Spinal cord (tissue), 10 donors: ENCODE results near the gene ERBB4. TPM values are rescaled to one million over a fixed set of nuclear protein-coding genes. Genes with fewer than 3 reads are reported as not detected.

ENCODE experiments used
- DNase-seq, 6 donors: peaks; one replicate each; pipeline versions ENCODE4 v3.0.0 to v3.0.0-alpha.2; 2013 to 2015; ENCODE audit warnings: low spot score in 6 of 6, low read depth in 4 of 6
- H3K27ac ChIP-seq: one replicate; pipeline ENCODE4 v1.5.1; 2013; ENCODE audit warnings: low read depth, low read length, control low read depth
- H3K27me3 ChIP-seq: one replicate; pipeline ENCODE4 v1.6.1; 2013; ENCODE audit warnings: low read length; ENCODE audit not compliant: control insufficient read depth, insufficient read depth
- H3K36me3 ChIP-seq: one replicate; pipeline ENCODE4 v1.6.1; 2013; ENCODE audit warnings: low read length; ENCODE audit not compliant: control insufficient read depth, insufficient read depth
- H3K4me1 ChIP-seq: one replicate; pipeline ENCODE4 v1.6.1; 2013; ENCODE audit warnings: low read length; ENCODE audit not compliant: control insufficient read depth, insufficient read depth
- H3K4me3 ChIP-seq: one replicate; pipeline ENCODE4 v1.5.1; 2013; ENCODE audit warnings: low read depth, low read length, control low read depth
- H3K9me3 ChIP-seq: one replicate; pipeline ENCODE4 v1.6.1; 2013; ENCODE audit warnings: low read length; ENCODE audit not compliant: control insufficient read depth, insufficient read depth
- WGBS: methylation state at CpG from one replicate; pipeline ENCODE4 v1.1.5; 2013; ENCODE audit warnings: missing lambda C conversion rate; ENCODE audit not compliant: insufficient coverage; 5-methylcytosine and 5-hydroxymethylcytosine counted together
- polyA plus RNA-seq, 2 donors: library from polyadenylated mRNA; unstranded; fragments of 120-200 nt; gene quantifications; one replicate each; pipeline ENCODE4 v1.2.1, GENCODE V29; 2013; ENCODE audit not compliant: insufficient read length in 2 of 2
- total RNA-seq, 2 donors: library from RNA; depleted of rRNA in 1 of 2; stranded (reverse); fragments of 120-200 nt in 1 of 2; fragments of >200 nt in 1 of 2; gene quantifications; one replicate each; pipeline versions ENCODE4 v1.2.3 to v1.2.4, GENCODE V29; 2013 to 2014
- donor health status: healthy.

ERBB4 gene
- total and polyA plus RNA-seq, 4 donors, result 14.4 to 41.7 (median 20.8) TPM

DNA sequence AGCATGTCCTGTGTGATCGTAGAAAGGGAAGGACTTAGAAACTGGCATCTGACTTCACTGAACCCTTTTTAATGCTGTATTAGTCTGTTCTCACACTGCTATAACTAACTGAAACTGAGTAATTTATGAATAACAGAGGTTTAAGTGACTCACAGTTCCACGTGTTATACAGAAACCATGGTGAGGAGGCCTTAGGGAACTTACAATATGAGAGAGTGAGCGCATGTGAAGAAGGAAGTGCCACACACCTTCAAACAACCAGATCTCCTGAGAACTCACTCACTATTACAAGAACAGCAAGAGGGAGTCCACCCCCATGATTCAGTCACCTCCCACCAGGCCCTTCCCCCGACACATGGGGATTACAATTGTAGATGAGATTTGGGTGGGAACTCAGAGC is 1170.9 kb downstream of the ERBB4 start:
- no peaks in the 10 kb centered on the region for H3K27me3 ChIP-seq
- no peak for DNase-seq
- no peak overlapping the region for H3K27ac ChIP-seq
- H3K36me3 ChIP-seq, result no peaks in the 10 kb centered on the region
- H3K4me1 ChIP-seq, result no peaks in the 10 kb centered on the region
- no CpG with 5 or more reads among the region's 4 CpGs for WGBS
- no peak overlapping the region for H3K4me3 ChIP-seq
- no peaks in the 10 kb centered on the region for H3K9me3 ChIP-seq

- 100% methylated on average over 1 of the region's 4 CpGs for WGBS
- Histone ChIP-seq H3K9me3 (no peaks in the 10 kb centered on the region), H3K4me1 (no peaks in the 10 kb centered on the region), H3K36me3 (no peaks in the 10 kb centered on the region), H3K27ac (no peak overlapping the region), H3K4me3 (no peak overlapping the region), H3K27me3 (no peaks in the 10 kb centered on the region)
- no peak for DNase-seq
Measured at GRCh38 chr2:211367293-211367692, 1171.3 kb downstream of the ERBB4 start.

- DNase-seq, result no peak
- Histone ChIP-seq H3K4me1 (no peaks in the 10 kb centered on the region), H3K36me3 (no peaks in the 10 kb centered on the region), H3K27me3 (no peaks in the 10 kb centered on the region), H3K9me3 (no peaks in the 10 kb centered on the region), H3K4me3 (no peak overlapping the region), H3K27ac (no peak overlapping the region)
- WGBS, result no CpG with 5 or more reads among the region's 1 CpG
Measured at GRCh38 chr2:211364911-211365310, 1173.7 kb downstream of the ERBB4 start.

GRCh38 chr2:211361383-211361782 is 1177.2 kb downstream of the ERBB4 start:
- H3K27ac ChIP-seq, result no peak overlapping the region
- no CpG with 5 or more reads among the region's 1 CpG for WGBS
- H3K9me3 ChIP-seq, result no peaks in the 10 kb centered on the region
- H3K4me3 ChIP-seq, result no peak overlapping the region
- H3K36me3 ChIP-seq, result no peaks in the 10 kb centered on the region
- DNase-seq, result no peak
- no peaks in the 10 kb centered on the region for H3K27me3 ChIP-seq
- H3K4me1 ChIP-seq, result no peaks in the 10 kb centered on the region

DNA sequence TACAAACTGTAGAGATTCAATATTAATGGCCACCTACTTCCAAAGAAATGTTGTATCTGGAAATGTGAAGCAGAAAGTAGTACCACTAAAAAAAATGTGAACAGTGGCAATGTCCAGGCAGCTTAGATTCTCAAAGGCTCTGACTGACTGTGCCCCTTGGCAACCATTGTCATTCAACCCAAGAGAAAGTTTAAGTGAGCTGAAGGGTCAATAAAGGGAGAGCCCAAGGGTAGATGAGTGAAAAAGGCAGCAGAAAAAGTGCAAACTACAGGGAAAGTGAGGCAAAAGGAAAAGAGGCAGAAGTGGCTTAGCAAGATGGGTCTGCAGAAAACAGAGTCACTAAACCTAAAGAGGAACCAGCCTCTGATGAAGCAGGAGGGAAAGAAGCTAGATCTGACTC is 1179.3 kb downstream of the ERBB4 start:
- Histone ChIP-seq H3K27ac (no peak overlapping the region), H3K9me3 (no peaks in the 10 kb centered on the region), H3K4me1 (no peaks in the 10 kb centered on the region)

GRCh38 chr2:211358504-211358903 is 1180.1 kb downstream of the ERBB4 start:
- no peaks in the 10 kb centered on the region for H3K36me3 ChIP-seq
- no peak overlapping the region for H3K27ac ChIP-seq
- no peaks in the 10 kb centered on the region for H3K9me3 ChIP-seq
- WGBS, result no CpG with 5 or more reads among the region's 3 CpGs
- H3K27me3 ChIP-seq, result no peaks in the 10 kb centered on the region
- DNase-seq, result peak in 1 of 6 donors; percentile 2
- H3K4me1 ChIP-seq, result no peaks in the 10 kb centered on the region
- no peak overlapping the region for H3K4me3 ChIP-seq

More for the DNA sequence above, 1179.3 kb downstream of the ERBB4 start:
- Histone ChIP-seq H3K36me3 (no peaks in the 10 kb centered on the region), H3K4me3 (no peak overlapping the region), H3K27me3 (no peaks in the 10 kb centered on the region)
- peak in 1 of 6 donors; percentile 3 for DNase-seq

- WGBS, result no CpG with 5 or more reads among the region's 1 CpG
- DNase-seq, result no peak
- peaks cover 4% of the 10 kb centered on the region for H3K4me1 ChIP-seq
- no peaks in the 10 kb centered on the region for H3K36me3 ChIP-seq
- no peak overlapping the region for H3K27ac ChIP-seq
- no peaks in the 10 kb centered on the region for H3K27me3 ChIP-seq
- H3K9me3 ChIP-seq, result no peaks in the 10 kb centered on the region
- H3K4me3 ChIP-seq, result no peak overlapping the region
Measured at GRCh38 chr2:211354481-211354880, 1184.1 kb downstream of the ERBB4 start.

- no peaks in the 10 kb centered on the region for H3K36me3 ChIP-seq
- WGBS, result 15% methylated on average over 3 of the region's 3 CpGs
- H3K4me3 ChIP-seq, result no peak overlapping the region
- DNase-seq, result peak in 2 of 6 donors; percentile 39 to 49
- H3K27me3 ChIP-seq, result no peaks in the 10 kb centered on the region
- H3K4me1 ChIP-seq, result peaks cover 4% of the 10 kb centered on the region
- H3K9me3 ChIP-seq, result no peaks in the 10 kb centered on the region
- no peak overlapping the region for H3K27ac ChIP-seq
Measured at GRCh38 chr2:211351987-211352386, 1186.6 kb downstream of the ERBB4 start.

- H3K27me3 ChIP-seq, result no peaks in the 10 kb centered on the region
Measured at GRCh38 chr2:211349031-211349430, 1189.6 kb downstream of the ERBB4 start.

DNA sequence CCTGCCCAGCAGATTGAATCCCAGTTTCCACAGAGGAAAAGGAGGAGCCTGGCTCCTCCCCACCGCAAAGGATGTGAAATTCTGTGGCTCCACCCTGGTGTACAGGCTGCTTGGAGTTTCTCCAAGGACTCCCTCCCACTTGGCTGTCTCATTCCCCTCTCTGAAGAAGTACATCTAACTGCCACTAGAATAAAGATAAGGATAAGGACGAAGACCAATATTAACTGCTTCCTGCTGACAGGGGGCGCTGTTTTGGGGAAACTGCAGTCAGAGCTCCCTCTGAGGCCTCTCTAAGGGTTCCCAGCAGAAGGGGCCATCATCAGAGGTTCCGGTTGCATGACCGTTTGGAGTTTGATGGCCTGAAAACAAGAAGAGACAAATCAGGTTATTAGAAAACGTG is 1191.3 kb downstream of the ERBB4 start:
- no peak for DNase-seq
- Histone ChIP-seq H3K27ac (no peak overlapping the region), H3K27me3 (no peaks in the 10 kb centered on the region), H3K4me3 (no peak overlapping the region), H3K36me3 (no peaks in the 10 kb centered on the region), H3K9me3 (no peaks in the 10 kb centered on the region), H3K4me1 (peaks cover 4% of the 10 kb centered on the region)
- 82% methylated on average over 2 of the region's 6 CpGs for WGBS

More at GRCh38 chr2:211349031-211349430, 1189.6 kb downstream of the ERBB4 start:
- WGBS, result 75% methylated on average over 1 of the region's 2 CpGs
- peaks cover 4% of the 10 kb centered on the region for H3K4me1 ChIP-seq
- no peak for DNase-seq
- H3K27ac ChIP-seq, result no peak overlapping the region
- H3K9me3 ChIP-seq, result no peaks in the 10 kb centered on the region
- no peak overlapping the region for H3K4me3 ChIP-seq
- no peaks in the 10 kb centered on the region for H3K36me3 ChIP-seq
